NK-92 (cell line): ENCODE data around the gene RAD21L1.
"Not testable (repeated sequence)": the region's sequence is repeated elsewhere in the genome, so short reads cannot be mapped to it uniquely, and the experiment has no call there.

Source experiments
- DNase-seq: peaks from one replicate; lab custom pipeline; 2025; ENCODE audit not compliant: unreplicated experiment; lab: John Stamatoyannopoulos, UW

RAD21L1 gene

DNA sequence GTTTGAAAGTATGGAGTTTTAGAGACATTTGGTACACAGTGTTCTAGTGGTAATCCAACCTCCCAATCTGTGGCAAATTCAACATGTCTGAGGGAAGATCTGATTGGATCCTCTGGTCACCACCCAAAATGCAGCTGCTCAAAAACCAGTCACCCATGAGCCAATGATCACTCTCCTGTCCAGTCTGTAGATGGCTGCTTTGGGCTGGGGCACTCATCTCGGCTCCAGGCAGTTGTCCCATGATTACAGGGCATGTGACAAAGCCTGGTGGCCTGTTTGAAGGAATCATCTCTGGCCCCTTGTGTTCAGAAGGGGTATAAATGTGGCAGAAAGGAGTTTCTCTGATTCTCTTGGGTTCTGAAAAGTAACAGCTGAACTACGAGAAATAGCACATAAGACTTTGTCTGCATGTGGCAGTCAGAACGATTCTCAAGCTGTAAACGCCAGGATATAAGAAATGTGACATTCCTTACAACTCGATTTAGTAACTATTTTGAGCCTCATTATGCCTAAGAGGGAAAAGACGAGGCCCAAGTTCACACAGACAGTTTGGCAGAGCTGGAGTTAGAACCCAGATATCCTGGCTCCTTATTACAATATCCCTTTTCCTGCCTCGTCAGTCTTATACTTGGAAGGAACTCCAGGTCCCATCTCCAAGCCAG lies 26.5 kb upstream of the RAD21L1 start:
- DNase-seq, result no peak

DNA sequence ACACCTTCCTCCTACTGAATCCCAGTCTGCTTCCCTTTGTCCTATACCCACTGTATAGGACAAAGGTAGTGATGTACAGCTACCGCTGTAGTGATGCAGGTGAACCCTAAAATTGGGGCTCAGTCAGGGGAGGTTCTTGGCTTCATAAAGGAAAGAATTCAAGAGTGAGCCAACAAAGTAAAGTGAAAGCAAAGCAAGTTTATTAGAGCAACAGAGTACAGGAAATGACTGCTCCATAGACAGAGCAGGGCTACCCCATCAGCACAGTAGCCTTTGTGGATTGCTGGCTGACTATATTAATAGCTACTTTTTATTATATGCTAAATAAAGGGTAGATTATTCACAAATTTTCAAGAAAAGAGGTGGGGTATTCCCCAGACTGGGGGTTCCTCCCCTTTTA lies 25.9 kb upstream of the RAD21L1 start:
- no peak for DNase-seq

DNA sequence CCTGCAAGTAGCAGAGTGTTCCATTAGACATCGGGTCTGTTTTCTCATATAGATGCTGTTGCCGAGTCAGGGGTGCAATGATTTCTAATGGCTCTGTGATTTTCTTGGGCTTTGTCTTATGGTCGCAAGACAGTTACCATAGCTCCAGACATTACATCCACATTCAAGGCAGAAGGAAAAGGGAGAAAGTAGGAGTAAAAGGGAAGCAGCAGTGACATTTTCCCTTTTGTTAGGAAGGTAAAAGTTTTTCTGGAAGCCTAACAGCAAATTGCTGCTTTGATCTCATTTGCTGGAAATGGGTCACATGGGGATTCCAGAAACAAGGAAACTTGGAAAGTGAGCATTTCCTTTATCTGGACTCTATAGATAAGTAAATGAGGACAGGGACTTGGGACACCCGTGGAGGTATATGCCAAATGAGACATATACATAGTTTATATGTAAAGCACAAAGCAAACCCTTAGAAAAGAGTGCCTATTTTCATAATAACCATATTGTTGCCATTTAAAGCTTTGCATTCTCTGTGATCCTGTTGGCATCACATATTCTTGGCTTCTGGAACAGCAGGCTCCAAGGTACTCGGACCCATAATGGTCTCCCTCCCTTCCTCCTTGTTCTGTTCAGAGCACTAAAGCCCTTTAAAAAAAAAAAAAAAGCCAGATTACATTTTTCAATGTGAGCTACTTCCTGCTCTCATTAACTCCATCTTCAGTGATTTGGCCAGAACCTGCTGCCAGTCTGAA lies 22.9 kb upstream of the RAD21L1 start, which contains the start of gene C20orf202:
TSS of gene C20orf202 (plus strand) at position 693 of the 743 bp plus-strand sequence. CDS start 132 bp downstream, outside the sequence.
- DNase-seq, result no peak

DNA sequence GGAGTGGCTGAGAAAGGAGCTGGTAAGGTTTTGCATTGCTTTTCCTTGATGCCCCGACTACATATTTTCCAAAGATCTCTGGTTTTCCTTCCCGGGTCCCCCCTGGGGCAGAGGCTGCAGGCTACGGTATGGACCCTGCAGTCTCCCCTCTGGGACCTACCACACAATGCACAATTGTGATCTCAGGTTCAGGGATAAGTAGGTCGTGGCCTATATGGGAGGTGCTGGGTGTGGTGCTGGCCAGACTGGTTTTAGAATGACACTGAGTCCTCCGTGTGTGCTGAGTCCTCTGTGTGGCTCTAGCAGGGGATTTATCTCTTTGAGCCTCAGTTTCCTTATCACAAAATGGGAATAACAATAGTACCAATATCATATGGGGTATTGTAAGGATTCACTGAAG lies 22.2 kb upstream of the RAD21L1 start:
- no peak for DNase-seq

DNA sequence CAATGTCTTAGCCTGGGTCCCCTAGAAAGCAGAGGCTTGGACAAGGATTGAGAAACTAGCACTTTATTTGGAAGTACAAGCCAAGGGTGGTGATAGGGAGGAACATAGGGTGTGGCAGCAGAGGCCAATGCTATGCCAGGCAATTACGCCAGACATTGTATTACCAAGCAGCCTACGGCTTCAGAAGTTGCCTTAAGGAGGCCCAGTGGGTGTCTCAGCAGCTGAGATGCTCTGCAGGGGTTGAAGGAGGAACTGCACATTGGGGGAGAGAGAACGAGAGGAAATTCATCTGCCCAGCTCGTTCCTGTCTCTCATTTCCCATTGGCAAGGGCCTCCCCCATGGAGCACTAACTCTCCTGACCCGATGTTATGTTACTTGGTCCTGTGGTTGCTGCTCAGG lies 21.7 kb upstream of the RAD21L1 start:
- no peak for DNase-seq

DNA sequence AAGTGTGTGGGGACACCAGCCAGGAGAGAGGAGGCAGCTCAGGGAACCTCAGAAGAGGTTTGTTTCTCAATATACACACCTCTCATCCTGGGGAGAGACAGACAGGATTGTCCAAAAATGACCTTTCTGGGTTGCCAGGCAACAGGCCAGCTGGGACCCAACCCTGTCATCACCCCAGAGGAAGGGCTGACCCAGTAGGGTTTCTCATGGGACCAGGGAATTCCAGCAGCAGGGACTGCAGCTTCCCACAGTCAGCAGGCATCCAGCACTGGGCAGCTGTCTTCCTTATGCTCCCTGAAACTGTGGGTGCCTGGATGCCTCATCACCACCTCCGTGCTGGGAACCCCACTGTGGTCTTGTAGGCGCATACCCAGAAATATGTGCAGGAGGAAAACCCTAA lies 21.3 kb upstream of the RAD21L1 start:
- no peak for DNase-seq

DNA sequence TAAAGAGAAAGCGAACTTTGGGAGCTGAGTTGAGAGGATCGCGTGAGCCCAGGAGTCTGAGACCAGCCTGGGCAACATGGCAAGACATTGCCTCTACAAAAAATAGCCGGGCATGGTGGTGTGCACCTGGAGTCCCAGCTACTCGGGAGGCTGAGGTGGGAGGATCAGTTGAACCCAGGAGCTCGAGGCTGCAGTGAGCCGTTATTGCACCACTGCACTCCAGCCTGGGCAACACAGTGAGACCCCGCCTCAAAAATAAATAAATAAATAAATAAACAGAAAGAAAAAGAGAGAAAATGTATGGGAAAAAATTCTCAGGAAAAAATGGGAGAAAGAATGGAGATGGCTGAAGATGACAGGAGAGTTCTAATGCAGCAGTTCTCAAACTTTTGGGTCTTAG lies 20.0 kb upstream of the RAD21L1 start:
- DNase-seq, result no peak

DNA sequence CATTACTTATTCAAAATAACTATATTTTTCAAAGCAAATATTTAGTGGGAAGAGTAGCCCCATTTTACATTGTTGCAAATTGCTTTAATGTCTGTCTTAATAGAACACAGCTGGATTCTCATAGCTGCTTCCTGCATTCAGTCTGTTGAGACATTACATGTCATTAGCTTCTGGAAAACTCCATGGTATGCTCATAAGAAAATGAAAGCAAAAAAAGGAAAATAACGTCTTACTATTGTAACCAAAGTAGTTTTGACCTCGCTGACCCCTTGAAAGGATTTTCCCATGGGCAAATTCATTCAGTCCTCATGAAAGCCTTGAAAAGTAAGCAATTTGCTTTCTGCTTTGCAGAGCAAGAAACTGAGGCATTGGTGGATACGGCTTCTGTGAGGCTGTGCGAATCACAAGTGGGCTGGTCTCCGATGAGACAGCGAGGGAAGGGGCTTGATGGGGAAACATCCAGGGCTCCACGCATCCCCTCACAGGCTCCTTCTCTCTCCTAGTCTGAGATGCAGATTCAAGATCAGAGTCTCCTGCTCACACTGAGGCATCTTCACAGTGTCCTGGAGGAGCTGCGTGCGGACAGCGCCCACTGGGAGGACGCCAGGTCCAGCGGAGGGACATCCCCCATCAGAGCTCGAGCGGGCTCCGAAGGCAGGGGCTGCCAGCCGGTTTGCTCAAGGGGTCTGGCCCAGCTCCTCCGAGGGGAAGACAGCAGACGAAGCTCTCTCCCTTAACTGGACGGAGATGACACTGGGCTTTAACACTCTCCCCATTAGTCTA lies 19.3 kb upstream of the RAD21L1 start:
- DNase-seq, result no peak

DNA sequence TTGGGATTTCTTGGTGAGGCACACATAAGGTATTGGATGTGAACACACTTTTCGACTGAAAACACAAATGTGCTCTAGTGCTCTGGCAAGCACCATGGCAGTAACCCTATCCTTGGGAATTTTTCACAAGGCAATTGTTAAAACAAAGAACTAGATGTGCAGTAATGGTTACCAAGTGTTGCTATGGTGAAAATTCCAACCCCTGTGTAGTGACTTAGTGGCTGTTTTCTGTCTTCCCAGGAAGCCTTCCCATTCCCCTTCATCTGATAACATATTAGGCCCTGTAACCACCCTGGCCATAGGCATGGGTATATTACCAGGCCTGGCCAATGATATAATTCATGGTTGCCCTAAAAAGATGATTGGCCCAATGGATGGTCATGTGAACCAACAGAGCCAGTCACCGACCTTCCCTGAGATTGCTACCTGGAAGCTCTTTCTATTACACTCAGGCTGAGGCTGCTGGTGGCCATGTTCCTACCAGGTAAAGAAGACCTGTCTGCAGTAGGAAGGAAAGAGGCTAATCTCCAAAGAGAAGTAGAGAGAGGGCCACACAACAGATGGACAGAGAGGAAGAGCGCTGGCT lies 18.5 kb upstream of the RAD21L1 start:
- no peak for DNase-seq

DNA sequence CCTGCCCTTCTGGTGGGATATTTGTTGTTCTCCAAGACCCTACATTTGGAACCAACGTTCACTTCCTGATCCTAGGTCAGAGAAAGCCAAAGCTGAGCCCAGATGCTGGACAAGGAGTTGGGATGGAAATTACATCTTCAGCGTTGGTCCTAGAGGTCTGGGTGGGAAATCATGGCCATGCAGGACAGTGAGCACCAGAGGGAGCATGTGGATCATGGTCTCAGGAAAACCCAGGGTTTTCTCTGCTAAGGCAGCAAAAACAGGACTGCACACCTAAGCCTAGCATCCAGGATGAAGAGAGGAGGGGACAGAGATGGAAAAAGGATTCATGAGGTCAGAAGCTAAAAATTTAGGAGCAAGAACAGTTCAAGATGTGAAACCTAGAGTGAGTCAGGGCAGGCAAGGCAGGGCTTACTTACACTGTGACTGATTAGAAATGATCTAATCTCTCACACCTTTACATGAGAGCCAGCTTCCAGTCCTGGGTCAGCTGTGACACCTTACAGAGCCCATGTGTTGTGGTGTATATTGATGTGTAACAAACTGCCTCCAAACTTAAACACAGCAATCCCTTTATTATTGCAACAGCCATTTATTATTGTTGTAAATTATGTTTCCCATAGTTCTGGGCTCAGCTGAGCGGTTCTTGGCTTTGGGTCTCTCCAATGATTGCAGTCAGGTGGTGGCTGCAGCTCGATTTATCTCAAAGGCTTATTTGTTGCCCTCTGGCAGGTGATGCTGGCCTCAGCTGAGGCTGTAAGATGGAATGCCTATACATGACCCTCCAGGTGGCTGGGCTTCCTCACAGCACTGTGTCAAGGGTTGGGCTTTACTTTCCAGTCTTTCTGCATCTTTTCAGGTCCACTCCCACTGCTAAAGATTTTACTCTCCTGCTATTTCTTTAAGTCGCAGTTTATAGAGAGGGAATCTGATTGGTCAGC lies 16.1 kb upstream of the RAD21L1 start:
- DNase-seq, result no peak

DNA sequence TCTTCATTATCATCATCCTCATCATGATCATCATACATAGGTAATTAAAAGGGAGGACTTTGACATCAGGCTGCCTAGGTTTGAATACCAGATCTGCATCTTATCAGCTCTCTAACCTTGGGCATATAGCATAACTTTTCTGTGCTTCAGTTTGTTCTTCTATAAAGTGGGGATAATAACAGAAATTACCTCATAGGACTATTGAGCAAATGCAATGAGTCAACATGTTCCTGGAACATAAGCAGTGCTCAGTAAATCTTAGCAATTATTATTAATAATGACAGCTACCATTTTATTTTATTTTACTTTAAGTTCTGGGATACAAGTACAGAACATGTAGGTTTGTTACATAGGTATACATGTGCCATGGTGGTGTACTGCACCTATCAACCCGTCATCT lies 15.3 kb upstream of the RAD21L1 start:
- DNase-seq, result no peak

DNA sequence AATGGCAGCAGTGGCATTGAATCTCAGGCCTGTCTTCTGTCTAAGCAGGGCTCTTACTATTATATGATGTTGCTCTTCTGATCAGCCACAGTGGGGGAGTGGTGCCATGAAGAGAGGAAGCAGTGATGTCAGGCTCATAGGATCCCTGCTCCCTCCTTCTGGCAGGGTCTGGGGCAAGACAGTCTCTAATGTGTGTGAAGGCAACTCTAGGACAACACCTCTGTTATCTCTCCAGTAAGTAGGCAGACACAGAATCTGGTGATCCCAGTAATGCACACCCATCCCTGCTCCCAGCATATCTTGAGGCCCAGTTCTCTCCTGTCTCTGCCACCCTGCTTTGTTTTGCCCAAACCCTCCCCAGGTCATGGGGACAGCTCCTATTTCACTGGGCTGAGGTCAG lies 13.8 kb upstream of the RAD21L1 start:
- no peak for DNase-seq

DNA sequence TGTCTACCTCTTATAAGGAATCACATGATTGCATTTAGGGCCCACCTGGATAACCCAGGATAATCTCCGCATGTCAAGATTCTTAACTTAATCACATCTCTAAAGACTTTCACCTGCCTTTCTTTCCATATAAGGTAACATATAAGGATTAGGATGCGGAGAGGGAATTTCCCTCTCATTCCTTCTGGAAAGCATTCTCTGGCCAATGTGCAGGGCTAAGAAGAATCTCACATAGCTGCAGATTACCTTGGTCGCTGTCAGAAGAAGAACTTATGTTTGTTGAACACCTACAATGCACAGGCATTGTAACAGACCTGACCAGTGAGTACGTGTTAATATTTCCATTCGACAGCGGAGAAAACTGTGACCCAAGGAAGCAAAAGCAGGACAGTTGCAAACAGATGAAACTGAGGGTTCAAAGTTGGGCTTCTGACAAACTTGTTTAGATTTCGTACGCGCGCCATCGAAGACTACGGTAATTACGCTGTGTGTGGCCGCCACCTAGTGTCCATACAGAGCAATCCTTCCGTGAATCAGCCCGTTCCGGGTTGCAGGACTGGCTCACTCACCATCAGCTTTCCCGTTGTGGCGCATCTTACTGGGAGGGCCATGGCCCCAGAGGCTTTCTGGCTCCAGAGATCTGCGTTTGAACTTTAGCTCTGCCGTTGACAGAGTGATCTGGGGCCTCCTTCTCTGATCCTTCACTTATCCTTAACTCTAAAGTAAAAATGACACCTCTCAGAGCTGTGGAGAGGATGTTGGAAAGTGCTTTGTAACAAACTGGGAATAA lies 13.0 kb upstream of the RAD21L1 start:
- no peak for DNase-seq

DNA sequence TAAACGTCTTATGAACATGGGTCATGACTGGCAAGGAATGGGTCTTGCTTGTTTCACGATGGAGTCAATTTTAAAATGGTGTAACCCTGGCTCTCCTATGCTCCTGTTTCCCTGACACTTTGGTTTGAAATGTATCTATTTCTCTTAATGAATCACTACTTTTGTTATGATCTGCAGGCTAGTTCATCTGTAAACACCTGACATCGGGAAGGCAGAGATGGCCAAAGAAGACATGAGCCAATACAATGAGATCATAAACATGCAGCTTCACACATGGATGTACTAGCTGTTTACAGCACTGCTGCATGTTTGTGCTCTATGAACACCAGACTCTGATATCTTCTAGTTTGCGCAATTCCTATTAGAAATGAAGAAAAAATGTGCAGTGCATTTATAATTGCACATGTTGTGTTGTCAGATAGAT lies 11.0 kb upstream of the RAD21L1 start:
- DNase-seq, result no peak

DNA sequence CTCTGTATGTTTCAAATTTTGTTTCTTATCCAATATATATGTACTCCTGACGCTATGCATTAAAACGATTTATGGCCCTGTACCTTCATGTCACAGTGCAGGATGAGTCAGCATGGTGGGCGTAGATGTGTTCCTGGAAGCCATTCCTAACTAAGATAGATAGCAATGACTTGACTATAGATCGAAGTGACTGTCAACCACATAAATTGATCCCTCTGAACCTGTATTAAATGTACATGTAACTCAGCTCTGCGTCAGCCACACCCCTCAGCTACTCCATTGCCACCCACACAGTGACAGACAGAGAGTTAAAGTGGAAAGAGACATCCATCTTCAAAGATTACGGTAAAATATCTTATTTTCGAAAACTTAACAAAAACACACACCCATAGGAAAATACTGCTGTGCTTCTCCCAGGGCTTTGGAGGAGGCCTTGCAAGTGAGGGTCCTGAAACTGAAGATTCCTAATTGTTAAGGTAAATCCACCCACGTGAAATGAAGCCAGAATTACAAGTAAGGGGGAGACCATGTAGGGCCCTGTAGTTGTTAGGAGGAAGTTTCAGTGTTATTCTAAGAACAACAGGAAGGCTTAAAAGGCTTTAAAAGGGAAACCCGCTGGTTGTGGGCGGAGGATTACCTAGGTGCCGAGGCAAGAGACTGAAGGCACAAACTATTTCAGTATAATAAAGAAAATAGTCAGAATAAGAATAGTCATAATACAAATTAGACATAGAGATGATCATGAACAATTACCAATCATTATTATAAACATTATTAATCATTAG lies 10.3 kb upstream of the RAD21L1 start:
- DNase-seq, result no peak

DNA sequence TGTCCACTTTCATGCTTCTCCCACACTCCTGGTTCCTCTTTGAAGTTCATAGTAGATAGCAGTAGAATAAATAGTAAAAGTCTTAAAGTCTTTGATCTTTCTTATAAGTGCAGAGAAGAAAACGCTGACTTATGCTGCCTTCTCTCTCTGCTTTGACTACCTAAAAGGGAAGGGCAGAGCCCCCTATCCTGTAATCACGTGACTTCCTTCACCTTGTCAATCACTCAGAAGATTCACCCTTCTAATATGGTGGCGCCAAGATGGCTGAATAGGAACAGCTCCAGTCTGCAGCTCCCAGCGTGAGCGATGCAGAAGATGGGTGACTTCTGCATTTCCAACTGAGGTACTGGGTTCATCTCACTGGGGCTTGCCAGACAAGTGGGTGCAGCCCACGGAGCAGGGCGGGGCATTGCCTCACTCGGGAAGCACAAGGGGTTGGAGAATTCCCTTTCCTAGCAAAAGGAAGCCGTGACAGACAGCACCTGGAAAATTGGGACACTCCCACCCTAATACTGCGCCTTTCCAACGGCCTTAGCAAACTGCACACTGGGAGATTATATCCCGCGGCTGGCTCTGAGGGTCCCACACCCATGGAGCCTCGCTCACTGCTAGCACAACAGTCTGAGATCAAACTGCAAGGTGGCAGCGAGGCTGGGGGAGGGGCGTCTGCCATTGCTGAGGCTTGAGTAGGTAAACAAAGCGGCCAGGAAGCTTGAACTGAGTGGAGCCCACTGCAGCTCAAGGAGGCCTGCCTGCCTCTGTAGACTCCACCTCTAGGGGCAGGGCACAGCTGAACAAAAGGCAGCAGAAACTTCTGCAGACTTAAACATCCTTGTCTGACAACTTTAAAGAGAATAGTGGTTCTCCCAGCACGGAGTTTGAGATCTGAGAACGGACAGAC lies 9.1 kb upstream of the RAD21L1 start:
- DNase-seq, result not testable (repeated sequence)

DNA sequence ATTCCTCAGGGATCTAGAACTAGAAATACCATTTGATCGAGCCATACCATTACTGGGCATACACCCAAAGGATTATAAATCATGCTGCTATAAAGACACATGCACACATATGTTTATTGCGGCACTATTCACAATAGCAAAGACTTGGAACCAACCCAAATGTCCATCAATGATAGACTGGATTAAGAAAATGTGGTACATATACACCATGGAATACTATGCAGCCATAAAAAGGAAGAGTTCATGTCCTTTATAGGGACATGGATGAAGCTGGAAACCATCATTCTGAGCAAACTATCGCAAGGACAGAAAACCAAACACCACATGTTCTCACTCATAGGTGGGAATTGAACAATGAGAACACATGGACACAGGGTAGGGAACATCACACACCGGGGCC lies 3.1 kb upstream of the RAD21L1 start:
- DNase-seq, result not testable (repeated sequence)
